GM18499 (cell line): ENCODE data around the gene SLC2A4.

Experiments
- ATAC-seq: cut with Tn5 transposase; IDR thresholded peaks from one replicate; pipeline ENCODE4 v1.9.1; 2021; ENCODE audit warnings: moderate number of reproducible peaks; ENCODE audit not compliant: insufficient read depth, unreplicated experiment

SLC2A4 gene

DNA sequence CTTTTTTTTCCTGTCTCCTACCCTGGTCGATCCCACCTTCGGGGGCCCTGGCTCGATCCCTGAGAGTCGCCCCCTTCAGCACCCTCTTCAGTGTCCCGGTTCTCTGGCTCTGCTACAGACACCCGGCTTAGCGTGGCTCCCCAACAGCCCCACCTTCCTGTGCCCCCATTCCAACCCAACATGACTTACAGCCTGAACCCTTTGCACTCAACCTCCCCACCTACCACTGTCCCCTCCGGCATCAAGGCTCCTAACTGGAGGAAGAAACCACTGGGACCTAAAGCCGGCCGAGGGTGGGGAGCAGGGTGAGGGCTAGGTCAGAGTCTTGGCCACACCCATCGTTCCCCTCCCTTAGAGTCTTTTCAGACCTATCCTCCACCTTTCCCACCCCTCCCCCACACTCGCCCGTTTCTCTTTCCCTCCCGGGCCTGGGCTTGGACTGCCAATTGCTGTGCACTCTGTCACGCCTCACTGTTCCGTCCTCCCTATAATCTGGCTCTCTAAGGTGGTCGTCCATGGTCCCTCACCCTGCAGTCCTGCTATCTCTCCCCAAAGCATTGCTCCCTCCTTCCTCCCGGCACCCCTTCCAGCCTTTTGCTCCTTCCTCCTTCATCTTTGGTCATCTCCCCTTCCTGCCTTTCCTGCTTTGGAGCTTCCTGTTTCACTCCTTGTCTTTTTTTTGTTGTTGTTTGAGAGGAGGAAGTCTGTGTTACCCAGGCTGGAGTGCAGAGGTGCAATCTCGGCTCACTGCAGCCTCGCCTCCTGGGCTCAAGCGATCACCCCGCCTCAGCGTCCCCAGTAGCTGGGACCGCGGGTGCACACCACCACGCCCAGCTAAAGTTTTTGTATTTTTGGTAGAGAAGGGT, 18.4 kb upstream of the SLC2A4 start:
- no peak for ATAC-seq

DNA sequence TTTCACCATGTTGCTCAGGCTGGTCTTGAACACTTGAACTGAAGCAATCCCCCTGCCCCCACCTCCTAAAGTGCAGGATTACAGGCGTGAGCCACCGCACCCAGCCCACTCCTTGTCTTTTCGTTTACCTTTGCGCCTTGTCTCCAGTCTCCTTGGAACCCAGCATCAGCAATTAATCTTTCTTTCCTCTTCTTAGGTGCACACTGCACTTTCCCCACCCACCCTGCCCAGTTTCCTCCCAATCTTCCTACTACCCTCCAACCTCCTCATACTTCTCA, 17.8 kb upstream of the SLC2A4 start:
- ATAC-seq, result no peak

DNA sequence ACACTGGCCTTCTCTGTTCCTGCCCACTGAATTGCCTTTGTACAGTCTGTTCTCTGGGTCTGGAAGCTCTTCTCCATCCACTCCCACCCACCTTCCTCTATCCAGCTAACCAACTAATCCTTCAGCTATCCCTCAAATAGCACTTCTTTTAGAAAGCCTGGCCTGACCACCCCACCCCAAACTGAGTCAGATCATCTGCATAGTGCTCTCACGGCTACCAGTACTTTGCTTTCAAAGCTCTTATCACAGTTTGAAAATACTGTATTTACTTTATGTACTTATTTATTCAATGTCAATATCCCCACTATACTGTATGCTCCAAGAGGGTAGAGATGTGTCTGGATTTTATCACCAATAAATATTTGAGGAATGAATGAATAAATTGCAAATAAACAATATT, 14.7 kb upstream of the SLC2A4 start:
- ATAC-seq, result no peak

DNA sequence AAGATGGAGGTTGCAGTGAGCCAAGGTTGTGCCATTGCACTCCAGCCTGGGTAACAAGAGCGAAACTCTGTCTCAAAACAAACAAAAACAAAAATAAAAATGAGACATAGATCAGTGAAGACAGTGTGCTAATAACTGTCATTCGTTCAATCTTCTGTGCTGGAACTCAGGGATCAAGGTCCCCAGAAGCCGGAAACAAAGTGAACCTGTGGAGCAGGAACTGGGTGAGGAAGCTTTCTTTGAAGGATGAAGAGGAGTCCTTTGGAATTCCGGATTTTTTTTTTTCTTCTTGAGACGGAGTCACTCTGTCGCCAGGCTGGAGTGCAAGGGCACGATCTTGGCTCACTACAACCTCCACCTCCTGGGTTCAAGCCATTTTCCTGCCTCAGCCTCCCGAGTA, 2.1 kb upstream of the SLC2A4 start:
- no peak for ATAC-seq

DNA sequence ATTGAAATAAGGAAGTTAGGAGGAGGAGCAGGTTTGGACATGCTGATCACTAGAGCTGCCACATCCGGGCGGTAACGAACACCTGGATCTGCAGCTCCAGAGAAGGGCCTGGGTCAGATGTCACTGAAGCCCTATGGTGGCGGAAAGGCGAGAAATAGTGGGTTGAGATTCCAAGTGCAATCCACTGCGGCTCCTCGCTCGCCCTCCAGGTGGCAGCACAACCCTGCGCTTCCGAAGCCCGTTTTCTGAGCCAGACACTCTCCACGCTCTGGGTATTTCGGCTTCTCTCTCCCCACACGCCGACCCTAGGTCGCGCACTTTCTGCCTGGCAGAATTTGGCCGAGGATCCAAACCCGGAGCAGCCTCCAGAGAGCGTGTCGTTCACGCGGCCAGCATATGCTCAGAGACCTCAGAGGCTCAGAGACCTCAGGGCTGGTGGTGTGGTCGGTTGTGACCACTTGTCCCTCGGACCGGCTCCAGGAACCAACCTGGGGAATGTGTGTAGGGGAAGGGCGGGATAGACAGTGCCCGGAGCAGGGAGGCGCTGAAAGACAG, 922 bp upstream of the SLC2A4 start:
- ATAC-seq, result no peak

DNA sequence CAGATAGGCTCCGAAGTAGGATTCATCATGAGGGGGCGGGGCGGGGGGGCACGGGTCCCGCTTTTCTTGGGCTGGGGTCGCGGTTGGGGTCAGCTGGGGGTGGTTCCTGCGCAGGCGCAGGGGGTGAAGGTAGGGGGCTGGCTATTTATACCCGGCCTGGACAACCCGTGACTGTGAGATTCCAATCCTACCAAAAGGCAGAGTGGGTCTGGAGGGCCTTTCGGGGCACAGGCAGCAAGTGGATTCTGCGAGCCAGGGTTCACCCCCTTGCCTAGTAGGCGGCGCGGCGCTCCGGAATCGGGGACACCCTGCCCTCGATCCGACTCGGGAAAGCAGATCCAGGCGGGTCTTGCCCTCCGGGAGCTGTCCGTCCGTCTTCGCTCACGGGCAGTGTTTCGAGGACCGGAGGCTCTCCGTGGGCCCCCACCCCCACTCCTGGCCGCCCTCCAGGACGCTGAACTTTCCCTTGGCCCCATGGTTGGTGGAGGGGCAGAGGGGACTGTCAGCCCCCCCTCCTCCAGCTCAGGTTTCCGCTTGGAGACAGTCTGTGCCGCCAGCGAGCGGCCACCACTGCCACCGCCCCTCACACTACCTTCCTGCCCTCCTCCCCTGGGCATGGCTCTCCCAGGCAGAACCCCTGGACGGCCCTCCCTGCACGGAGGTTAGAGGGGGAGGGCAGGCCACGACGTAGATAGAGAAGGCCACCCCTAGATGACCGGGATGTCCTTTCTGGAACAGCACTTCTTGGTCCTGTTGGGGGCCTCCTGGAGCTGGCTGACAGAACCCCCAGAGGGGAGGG, 634 bp downstream of the SLC2A4 start:
- ATAC-seq, result no peak

DNA sequence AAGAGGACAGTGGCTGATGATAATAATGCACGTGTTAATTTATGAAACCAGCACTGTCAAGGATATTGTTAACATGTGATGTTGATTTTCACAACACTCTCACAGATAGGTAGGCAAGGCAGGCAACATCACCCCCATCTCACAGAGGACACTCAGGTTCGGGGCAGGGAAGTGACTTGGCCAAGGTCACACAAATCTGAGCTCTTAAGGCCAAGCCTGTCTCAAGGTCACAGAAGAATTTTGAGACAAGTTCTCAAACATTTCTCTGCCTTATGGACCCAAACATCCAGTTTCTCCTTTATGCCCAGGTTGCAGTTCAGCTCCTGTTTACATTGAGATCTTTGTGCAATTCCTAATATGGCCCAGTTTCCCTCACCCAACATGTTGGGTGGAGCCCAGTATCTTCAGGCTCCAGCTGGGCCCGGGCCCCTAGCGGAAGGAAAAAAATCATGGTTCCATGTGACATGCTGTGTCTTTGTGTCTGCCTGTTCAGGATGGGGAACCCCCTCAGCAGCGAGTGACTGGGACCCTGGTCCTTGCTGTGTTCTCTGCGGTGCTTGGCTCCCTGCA, 1.3 kb downstream of the SLC2A4 start:
- no peak for ATAC-seq

DNA sequence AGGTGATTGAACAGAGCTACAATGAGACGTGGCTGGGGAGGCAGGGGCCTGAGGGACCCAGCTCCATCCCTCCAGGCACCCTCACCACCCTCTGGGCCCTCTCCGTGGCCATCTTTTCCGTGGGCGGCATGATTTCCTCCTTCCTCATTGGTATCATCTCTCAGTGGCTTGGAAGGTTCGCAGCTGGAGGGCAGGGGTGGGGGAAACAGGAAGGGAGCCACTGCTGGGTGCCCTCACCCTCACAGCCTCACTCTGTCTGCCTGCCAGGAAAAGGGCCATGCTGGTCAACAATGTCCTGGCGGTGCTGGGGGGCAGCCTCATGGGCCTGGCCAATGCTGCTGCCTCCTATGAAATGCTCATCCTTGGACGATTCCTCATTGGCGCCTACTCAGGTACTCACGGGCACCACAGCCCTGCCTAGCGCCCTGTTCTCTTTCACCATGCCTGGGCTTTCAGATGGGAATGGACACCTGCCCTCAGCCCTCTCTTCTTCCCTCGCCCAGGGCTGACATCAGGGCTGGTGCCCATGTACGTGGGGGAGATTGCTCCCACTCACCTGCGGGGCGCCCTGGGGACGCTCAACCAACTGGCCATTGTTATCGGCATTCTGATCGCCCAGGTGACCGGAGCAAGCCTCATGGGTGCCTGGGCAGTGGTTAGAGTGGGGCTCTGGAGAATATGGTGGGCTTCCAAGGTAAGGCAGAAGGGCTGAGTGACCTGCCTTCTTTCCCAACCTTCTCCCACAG, 2.1 kb downstream of the SLC2A4 start:
- no peak for ATAC-seq

DNA sequence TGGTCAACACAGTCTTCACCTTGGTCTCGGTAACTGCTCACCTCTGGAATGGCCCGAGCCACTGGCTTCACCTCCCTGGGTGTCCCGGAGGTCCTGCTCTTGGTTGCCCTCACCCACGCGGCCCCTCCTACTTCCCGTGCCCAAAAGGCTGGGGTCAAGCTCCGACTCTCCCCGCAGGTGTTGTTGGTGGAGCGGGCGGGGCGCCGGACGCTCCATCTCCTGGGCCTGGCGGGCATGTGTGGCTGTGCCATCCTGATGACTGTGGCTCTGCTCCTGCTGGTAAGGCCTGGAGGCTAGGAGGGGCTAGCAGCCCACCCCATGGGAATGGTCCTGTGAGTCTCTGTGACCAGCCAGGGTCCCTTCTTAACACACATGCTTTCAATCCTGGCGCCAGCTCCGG, 3.4 kb downstream of the SLC2A4 start:
- no peak for ATAC-seq

DNA sequence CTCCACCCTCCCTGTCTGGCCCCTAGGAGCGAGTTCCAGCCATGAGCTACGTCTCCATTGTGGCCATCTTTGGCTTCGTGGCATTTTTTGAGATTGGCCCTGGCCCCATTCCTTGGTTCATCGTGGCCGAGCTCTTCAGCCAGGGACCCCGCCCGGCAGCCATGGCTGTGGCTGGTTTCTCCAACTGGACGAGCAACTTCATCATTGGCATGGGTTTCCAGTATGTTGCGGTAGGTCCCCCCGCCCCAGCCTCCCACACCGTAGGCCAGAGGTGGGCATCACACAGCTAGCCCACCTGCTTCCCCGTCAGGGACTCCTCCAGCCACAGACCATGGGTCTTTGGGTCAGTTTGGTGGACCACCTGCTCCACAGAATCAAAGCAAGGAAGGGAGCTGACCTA, 4.2 kb downstream of the SLC2A4 start:
- no peak for ATAC-seq

DNA sequence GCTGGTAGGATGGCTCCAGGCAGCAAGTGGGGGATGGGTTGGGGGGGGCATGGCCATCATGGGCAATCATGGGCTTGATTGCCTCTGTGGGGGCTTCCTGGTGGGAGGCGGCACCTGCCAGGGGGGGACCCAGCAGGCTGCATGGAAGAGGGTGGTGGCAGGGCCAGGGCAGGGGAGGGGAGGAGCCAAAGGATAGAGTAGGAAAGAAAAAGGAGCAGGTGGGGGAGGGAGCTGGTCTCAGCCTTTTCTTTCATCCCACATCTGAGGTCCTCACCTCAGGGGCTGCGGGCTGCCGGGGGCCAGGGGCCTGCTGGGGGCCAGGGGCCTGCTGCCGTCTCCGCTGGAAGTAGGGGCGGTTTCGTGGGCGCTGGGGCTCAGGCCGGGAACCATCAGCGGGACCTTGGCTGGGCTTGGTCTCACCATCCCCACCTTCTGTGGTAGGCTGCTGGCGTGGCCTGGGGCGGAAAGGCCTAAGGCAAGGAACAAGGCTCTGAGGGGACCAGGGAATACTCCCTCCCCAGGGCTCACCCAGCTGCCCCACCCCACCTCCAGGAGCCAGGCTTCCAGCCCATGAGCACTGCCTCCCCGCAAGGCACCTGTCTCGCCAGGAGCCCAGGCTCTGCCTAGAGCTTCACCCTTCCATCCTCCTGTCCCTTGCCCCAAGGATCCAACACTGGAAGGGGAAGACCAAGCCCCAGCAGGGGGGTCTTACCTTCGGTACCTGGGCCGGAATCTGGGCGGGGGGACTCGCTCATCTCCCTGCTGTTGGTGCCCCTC, 7.9 kb downstream of the SLC2A4 start:
- no peak for ATAC-seq

DNA sequence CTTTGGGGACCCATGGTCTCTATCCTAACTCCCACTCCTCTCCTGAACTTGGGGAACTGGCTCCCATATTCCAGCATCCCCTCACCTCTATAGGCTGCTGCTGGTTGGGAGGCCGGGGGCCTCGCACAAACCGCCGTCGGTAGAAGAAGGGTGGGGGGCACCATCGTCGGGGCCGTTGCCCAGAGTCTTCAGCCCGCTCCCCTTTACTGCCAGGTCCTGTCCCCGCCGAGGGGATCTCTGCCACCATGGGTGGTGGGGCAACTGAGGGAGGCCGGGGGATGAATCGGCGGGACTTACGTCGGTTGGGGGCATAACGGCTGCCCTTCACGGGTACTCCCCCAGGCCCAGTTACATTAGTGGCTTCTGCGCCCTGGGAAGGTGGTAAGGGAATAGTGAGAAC, 8.6 kb downstream of the SLC2A4 start:
- no peak for ATAC-seq

DNA sequence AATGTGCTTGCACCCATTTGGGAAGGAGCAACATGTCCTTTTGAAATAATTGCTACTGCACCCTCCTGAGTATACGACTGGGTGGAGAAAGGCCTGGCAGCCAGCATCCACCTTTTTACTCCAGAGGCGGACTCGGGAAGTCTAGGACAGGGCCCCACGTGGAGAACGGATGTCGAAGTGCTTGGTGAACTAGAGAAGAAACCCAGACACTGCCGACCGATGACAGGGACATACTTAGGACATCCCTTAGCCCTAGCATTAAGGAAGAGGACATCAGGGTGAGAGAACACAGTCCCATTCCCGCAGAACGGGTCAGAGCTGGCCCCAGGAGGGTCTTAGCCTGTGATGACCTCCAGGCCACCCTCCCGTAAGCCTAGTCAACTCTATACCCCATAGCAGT, 9.2 kb downstream of the SLC2A4 start:
- ATAC-seq, result no peak

DNA sequence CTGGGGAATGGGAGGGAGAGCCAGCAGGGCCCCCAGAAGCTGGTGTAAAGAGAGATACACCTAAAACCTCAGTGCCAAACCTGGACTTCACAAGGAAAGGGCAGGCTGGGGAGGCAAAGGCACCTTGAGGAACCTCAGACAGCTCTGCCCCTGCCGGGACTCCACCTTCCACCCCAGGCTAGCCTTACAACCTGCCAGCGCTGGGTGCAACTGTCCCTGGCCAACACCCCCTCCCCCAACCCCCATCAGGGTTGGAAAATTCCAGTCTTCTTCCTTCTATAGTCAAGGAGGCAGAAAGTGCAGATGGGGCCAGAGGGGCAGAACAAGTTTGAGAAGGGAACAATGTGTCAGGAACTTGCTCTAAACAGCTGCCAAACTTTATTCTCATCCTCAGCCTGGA, 10.7 kb downstream of the SLC2A4 start:
- no peak for ATAC-seq

DNA sequence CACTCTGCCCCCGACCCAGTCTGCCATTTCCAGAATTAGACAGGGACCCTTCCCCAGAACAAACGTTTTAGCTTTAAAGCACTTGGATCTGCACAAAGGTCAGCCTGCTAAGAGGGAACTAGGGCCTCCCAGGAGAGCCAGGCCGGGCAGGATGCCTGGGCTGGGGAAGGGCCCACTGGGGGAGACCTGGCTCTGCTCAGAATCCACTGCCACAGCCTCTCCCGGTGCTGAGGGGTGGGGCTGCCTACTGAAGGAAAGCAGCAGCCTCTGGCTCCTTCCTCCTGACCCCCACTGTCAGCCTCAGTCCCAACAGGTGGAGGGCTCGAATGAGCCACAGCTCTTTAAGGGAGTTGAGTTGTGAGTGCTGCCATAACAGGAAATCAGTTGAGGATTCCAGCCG, 11.2 kb downstream of the SLC2A4 start:
- no peak for ATAC-seq

DNA sequence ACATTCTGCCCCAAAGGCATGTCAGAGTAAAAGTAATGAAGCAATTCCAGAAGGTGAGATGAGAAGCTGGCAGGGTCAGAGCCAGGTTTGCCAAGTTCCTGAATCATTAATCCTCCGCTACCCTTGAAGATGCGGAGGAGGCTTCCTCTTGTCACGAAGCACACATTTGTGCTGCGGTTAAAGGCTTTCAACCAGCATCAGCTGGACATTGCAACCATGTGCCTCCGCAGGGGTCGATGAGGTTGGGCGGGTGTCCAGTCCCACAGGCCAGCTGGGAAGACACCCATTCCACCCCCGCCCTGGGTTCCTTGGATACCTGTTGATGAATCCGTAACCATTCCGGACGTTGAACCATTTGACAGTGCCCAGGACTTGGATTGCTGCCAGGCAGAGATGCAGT, 11.6 kb downstream of the SLC2A4 start:
- ATAC-seq, result no peak

DNA sequence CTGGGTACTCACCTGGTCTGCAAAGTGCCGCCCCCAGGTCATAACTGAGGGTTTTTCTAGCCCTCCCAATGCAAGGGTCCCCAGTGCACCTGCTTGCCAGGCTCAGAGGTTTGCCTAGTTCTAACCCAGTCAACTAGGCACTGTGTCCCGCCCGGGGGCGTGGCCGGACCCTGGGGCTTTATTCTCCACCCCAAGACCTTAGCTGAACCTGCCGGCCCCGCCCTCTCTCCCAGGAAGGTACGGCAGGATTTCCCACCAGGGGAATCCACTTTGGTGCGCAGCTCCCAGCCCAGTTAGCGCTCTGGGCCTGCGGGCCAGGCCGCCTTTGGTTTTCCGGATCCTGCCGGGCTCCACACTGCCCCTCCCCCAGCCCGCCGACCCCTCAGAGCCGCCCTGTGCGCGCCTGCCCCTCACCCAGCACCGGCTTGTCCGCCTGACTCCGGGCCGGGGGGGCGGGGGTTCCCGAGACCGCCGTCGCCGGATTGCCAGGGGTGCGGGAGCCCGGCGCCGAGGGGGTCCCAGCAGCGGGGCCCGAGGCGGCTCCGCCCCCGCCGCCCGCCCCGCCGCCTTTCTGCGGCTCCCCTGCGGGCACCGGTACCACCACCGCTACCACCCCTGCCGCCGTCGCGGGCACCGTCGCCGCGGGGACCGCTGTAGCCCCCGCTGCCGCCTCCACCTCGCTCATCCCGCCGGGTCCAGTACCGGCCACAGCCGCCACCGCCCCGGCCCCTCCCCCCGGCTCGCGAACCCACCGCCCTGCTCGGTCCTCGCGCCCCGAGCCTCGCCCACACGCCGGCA, 12.5 kb downstream of the SLC2A4 start:
- ATAC-seq, result no peak

DNA sequence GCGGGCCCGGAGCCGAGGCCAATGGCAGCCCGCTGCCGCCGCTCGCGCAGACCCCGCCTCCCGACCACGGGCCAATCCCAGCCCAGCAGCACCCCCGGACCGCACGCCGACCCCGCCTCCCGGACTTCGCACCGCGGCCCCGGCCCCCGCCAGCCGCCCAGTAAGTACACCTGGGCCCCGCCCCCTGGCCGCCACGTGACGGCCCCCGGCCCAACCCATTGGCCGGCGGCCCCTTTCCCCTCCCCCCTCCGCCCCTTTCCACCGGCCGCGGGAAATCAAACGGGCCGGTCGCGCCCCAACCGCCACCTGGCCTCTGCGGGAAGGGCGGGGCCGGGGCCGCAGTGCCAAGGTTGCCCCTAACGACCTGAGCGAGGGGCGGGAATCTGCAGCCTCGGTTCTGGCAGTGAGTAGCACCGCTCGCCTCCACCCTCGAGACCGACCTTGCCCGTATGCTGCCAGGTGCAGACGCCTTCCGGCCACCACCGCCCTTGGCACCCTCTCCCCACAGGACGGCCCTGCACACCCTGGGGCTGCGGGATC, 13.2 kb downstream of the SLC2A4 start, which contains the start of gene YBX2:
Gene YBX2 (minus strand): TSS at position 26 of the 540 bp plus-strand sequence. CDS start 139 bp downstream, outside the sequence.
- ATAC-seq, result no peak
